ENCODE data around the gene NRCAM.

Gene NRCAM

GRCh38 chr7:108225531-108226181, 230.6 kb downstream of the NRCAM start:
- H3K4me1 ChIP-seq: no peaks in the 10 kb centered on the region
- no peak overlapping the region for H3K4me3 ChIP-seq (ENCODE audit: low read depth, low read length)
- no peaks in the 10 kb centered on the region for H3K79me2 ChIP-seq
- H3K36me3 ChIP-seq (ENCODE audit: control insufficient read depth, insufficient read depth, low read length): no peaks in the 10 kb centered on the region
- TF ChIP-seq CTCF (IDR thresholded peaks at IDR 0.05): no peak
- H3K4me2 ChIP-seq (ENCODE audit: low read length): no peak overlapping the region
- H2AFZ ChIP-seq: no peak overlapping the region
- no peak overlapping the region for H3K9ac ChIP-seq
- no peaks in the 10 kb centered on the region for H3K9me3 ChIP-seq (ENCODE audit: control insufficient read depth, low read length)
- H3K27me3 ChIP-seq (ENCODE audit: control insufficient read depth, insufficient read depth, low read length): no peaks in the 10 kb centered on the region
- no peak overlapping the region for H3K27ac ChIP-seq

GRCh38 chr7:108224387-108224786, 231.8 kb downstream of the NRCAM start:
- Histone ChIP-seq H3K79me2 (no peaks in the 10 kb centered on the region), H3K27ac (no peak overlapping the region), H3K9me3 (ENCODE audit: control insufficient read depth, low read length) (no peaks in the 10 kb centered on the region), H2AFZ (no peak overlapping the region), H3K27me3 (ENCODE audit: control insufficient read depth, insufficient read depth, low read length) (no peaks in the 10 kb centered on the region), H3K36me3 (ENCODE audit: control insufficient read depth, insufficient read depth, low read length) (no peaks in the 10 kb centered on the region), H3K4me1 (no peaks in the 10 kb centered on the region), H3K4me2 (ENCODE audit: low read length) (no peak overlapping the region), H3K4me3 (ENCODE audit: low read depth, low read length) (no peak overlapping the region), H3K9ac (no peak overlapping the region)
- no peak for TF ChIP-seq CTCF (IDR thresholded peaks at IDR 0.05)

- Histone ChIP-seq H2AFZ (no peak overlapping the region), H3K4me1 (no peaks in the 10 kb centered on the region), H3K9me3 (ENCODE audit: control insufficient read depth, low read length) (no peaks in the 10 kb centered on the region), H3K4me2 (ENCODE audit: low read length) (no peak overlapping the region), H3K36me3 (ENCODE audit: control insufficient read depth, insufficient read depth, low read length) (no peaks in the 10 kb centered on the region), H3K9ac (no peak overlapping the region), H3K27me3 (ENCODE audit: control insufficient read depth, insufficient read depth, low read length) (no peaks in the 10 kb centered on the region), H3K27ac (no peak overlapping the region), H3K4me3 (ENCODE audit: low read depth, low read length) (no peak overlapping the region), H3K79me2 (no peaks in the 10 kb centered on the region)
- TF ChIP-seq CTCF (IDR thresholded peaks at IDR 0.05): no peak
These were observed 233.9 kb downstream of the NRCAM start for GRCh38 chr7:108222236-108222892.

GRCh38 chr7:108211382-108212201, 244.6 kb downstream of the NRCAM start:
- Histone ChIP-seq H3K36me3 (ENCODE audit: control insufficient read depth, insufficient read depth, low read length) (no peaks in the 10 kb centered on the region), H3K9ac (no peak overlapping the region), H3K4me1 (no peaks in the 10 kb centered on the region), H3K79me2 (no peaks in the 10 kb centered on the region), H3K27me3 (ENCODE audit: control insufficient read depth, insufficient read depth, low read length) (no peaks in the 10 kb centered on the region), H3K4me3 (ENCODE audit: low read depth, low read length) (no peak overlapping the region), H3K27ac (no peak overlapping the region), H2AFZ (no peak overlapping the region), H3K9me3 (ENCODE audit: control insufficient read depth, low read length) (no peaks in the 10 kb centered on the region), H3K4me2 (ENCODE audit: low read length) (no peak overlapping the region)
- TF ChIP-seq CTCF (IDR thresholded peaks at IDR 0.05): no peak

Data from parathyroid adenoma (tissue), 2 donors.